Activated CD8-positive, alpha-beta T cell treated with anti-CD3 and anti-CD28 coated beads, Interleukin-2, amount 10 ng/mL, durations not matched to agents 7 days and 5 days (primary cell): ENCODE data around the gene SQSTM1. TPM values are rescaled to one million over a fixed set of nuclear protein-coding genes. Genes with fewer than 3 reads are reported as not detected.

ENCODE experiments used
- ATAC-seq: fragments of 150-1000 bp; cut with Tn5 transposase; one replicate; pipeline ENCODE4 v1.10.0; 2021; ENCODE audit warnings: moderate library complexity
- CTCF ChIA-PET: fragments of 350-600 bp; sonication (Branson Sonifier 250); formaldehyde crosslinking; loops from one replicate; lab custom pipeline; 2021; ENCODE audit warnings: antibody characterized with exemption; lab: Charles Lee
- POLR2A ChIA-PET: fragments of 350-600 bp; sonication (Branson Sonifier 250); formaldehyde crosslinking; loops from one replicate; lab custom pipeline; 2021; ENCODE audit warnings: antibody characterized with exemption; lab: Charles Lee
- DNase-seq: peaks from one replicate; pipeline ENCODE4 v3.0.0-alpha.2; 2020
- H3K27ac Mint-ChIP-seq: one replicate; pipeline ENCODE4 v1.8.0; 2021; ENCODE audit warnings: mild to moderate bottlenecking, mixed read lengths
- H3K27me3 Mint-ChIP-seq: one replicate; pipeline ENCODE4 v1.8.0; 2021; ENCODE audit warnings: low read depth, mixed read lengths
- H3K36me3 Mint-ChIP-seq: one replicate; pipeline ENCODE4 v1.8.0; 2021; ENCODE audit warnings: low read depth, mixed read lengths
- H3K4me1 Mint-ChIP-seq: one replicate; pipeline ENCODE4 v1.8.0; 2021; ENCODE audit warnings: low read depth, mixed read lengths
- H3K4me3 Mint-ChIP-seq: one replicate; pipeline ENCODE4 v1.8.0; 2021; ENCODE audit warnings: mild to moderate bottlenecking, mixed read lengths
- H3K9me3 Mint-ChIP-seq: one replicate; pipeline ENCODE4 v1.8.0; 2022; ENCODE audit warnings: mixed read lengths; ENCODE audit not compliant: insufficient read depth
- total RNA-seq, 2 experiments: library from RNA; stranded (reverse); gene quantifications; one replicate each; pipeline ENCODE4 v1.2.3, GENCODE V29; 2021

Gene SQSTM1
- total RNA-seq = 100 to 1,000 TPM in 1 of 2 experiments, 10 to 100 TPM in 1; 100.0 to 102 TPM

- no peaks in the 10 kb centered on the region for H3K27me3 Mint-ChIP-seq
- peak; percentile 52 for ATAC-seq
- H3K27ac Mint-ChIP-seq = peak within 1 kb of the TSS; percentile 97
- H3K36me3 Mint-ChIP-seq = peaks cover 40% of the 10 kb centered on the region
- peak within 1 kb of the TSS; percentile 91 for H3K4me3 Mint-ChIP-seq
- H3K9me3 Mint-ChIP-seq = no peaks in the 10 kb centered on the region
- H3K4me1 Mint-ChIP-seq = peaks cover 57% of the 10 kb centered on the region
- ChIA-PET CTCF (interaction anchor here (0.7 to 3.0 kb wide), 3 partner anchors 19 to 57 kb away, joined by 3 to 18 read pairs (median 13); partner anchors contain the start of gene LTC4S), POLR2A (interaction anchor here (0.6 to 3.6 kb wide), 13 partner anchors 9 to 198 kb away, joined by 3 to 29 read pairs (median 6); partner anchors contain the start of genes HNRNPH1 and MRNIP)
- DNase-seq = peak; percentile 80
These were observed at the start of gene SQSTM1 for GRCh38 chr5:179820483-179821297. SQSTM1 (plus strand) TSS chr5:179820905; CDS start chr5:179820937, 32 bp downstream.

GRCh38 chr5:179771311-179771895 is 49.3 kb upstream of the SQSTM1 start:
- Mint-ChIP-seq H3K36me3 (peaks cover 51% of the 10 kb centered on the region), H3K4me1 (peaks cover 3% of the 10 kb centered on the region), H3K27ac (no peak overlapping the region), H3K9me3 (no peaks in the 10 kb centered on the region), H3K27me3 (no peaks in the 10 kb centered on the region), H3K4me3 (no peak overlapping the region)
- POLR2A ChIA-PET = no interaction called here
- ATAC-seq (no peak), DNase-seq (no peak)
- CTCF ChIA-PET = interaction anchor here (1.9 kb wide), 1 partner anchor 9 kb away, joined by 12 read pairs; no protein-coding TSS in a partner anchor

- H3K4me1 Mint-ChIP-seq = peaks cover 3% of the 10 kb centered on the region
- H3K27me3 Mint-ChIP-seq = no peaks in the 10 kb centered on the region
- peaks cover 46% of the 10 kb centered on the region for H3K36me3 Mint-ChIP-seq
- no peak overlapping the region for H3K4me3 Mint-ChIP-seq
- CTCF ChIA-PET = interaction anchor here (1.9 kb wide), 1 partner anchor 10 kb away, joined by 12 read pairs; no protein-coding TSS in a partner anchor
- DNase-seq = no peak
- ATAC-seq = no peak
- no peaks in the 10 kb centered on the region for H3K9me3 Mint-ChIP-seq
- no peak overlapping the region for H3K27ac Mint-ChIP-seq
- POLR2A ChIA-PET = no interaction called here
These were observed 48.4 kb upstream of the SQSTM1 start for GRCh38 chr5:179772351-179772750.

- POLR2A ChIA-PET = no interaction called here
- no peaks in the 10 kb centered on the region for H3K4me1 Mint-ChIP-seq
- H3K4me3 Mint-ChIP-seq = no peak overlapping the region
These were observed 47.0 kb upstream of the SQSTM1 start for GRCh38 chr5:179773686-179774040.

GRCh38 chr5:179774442-179774841 is 46.3 kb upstream of the SQSTM1 start:
- Mint-ChIP-seq H3K4me1 (no peaks in the 10 kb centered on the region), H3K4me3 (no peak overlapping the region), H3K27me3 (no peaks in the 10 kb centered on the region), H3K36me3 (peaks cover 44% of the 10 kb centered on the region), H3K27ac (no peak overlapping the region), H3K9me3 (no peaks in the 10 kb centered on the region)
- DNase-seq (no peak), ATAC-seq (no peak)
- ChIA-PET CTCF (no interaction called here), POLR2A (no interaction called here)

More at GRCh38 chr5:179773686-179774040, 47.0 kb upstream of the SQSTM1 start:
- Mint-ChIP-seq H3K36me3 (peaks cover 51% of the 10 kb centered on the region), H3K27ac (no peak overlapping the region), H3K27me3 (no peaks in the 10 kb centered on the region), H3K9me3 (no peaks in the 10 kb centered on the region)
- DNase-seq (no peak), ATAC-seq (no peak)
- CTCF ChIA-PET = interaction anchor here (1.2 kb wide), 1 partner anchor 28 kb away, joined by 3 read pairs; no protein-coding TSS in a partner anchor

GRCh38 chr5:179776411-179776938 is 44.2 kb upstream of the SQSTM1 start:
- Mint-ChIP-seq H3K4me3 (no peak overlapping the region), H3K4me1 (no peaks in the 10 kb centered on the region), H3K27me3 (no peaks in the 10 kb centered on the region), H3K9me3 (no peaks in the 10 kb centered on the region), H3K36me3 (peaks cover 34% of the 10 kb centered on the region), H3K27ac (no peak overlapping the region)
- ChIA-PET POLR2A (no interaction called here), CTCF (interaction anchor here (1.1 to 3.7 kb wide), 2 partner anchors 9 to 14 kb away, joined by 3 to 25 read pairs; no protein-coding TSS in a partner anchor)
- ATAC-seq (no peak), DNase-seq (no peak)

GRCh38 chr5:179777456-179777855 is 43.2 kb upstream of the SQSTM1 start:
- Mint-ChIP-seq H3K4me3 (no peak overlapping the region), H3K36me3 (peaks cover 33% of the 10 kb centered on the region), H3K27me3 (no peaks in the 10 kb centered on the region), H3K27ac (no peak overlapping the region), H3K9me3 (no peaks in the 10 kb centered on the region), H3K4me1 (no peaks in the 10 kb centered on the region)
- ATAC-seq (no peak), DNase-seq (no peak)
- POLR2A ChIA-PET = interaction anchor here (0.9 kb wide), 1 partner anchor 39 kb away, joined by 3 read pairs; no protein-coding TSS in a partner anchor
- CTCF ChIA-PET = interaction anchor here (1.1 to 3.7 kb wide), 2 partner anchors 10 to 15 kb away, joined by 3 to 25 read pairs; no protein-coding TSS in a partner anchor

GRCh38 chr5:179777909-179778308 is 42.8 kb upstream of the SQSTM1 start:
- no peak for DNase-seq
- H3K27me3 Mint-ChIP-seq = no peaks in the 10 kb centered on the region
- H3K4me1 Mint-ChIP-seq = no peaks in the 10 kb centered on the region
- no peak overlapping the region for H3K27ac Mint-ChIP-seq
- no peak for ATAC-seq
- CTCF ChIA-PET = interaction anchor here (3.7 kb wide), 1 partner anchor 15 kb away, joined by 25 read pairs; no protein-coding TSS in a partner anchor
- no peak overlapping the region for H3K4me3 Mint-ChIP-seq
- peaks cover 30% of the 10 kb centered on the region for H3K36me3 Mint-ChIP-seq
- H3K9me3 Mint-ChIP-seq = no peaks in the 10 kb centered on the region
- POLR2A ChIA-PET = no interaction called here

- DNase-seq (no peak), ATAC-seq (no peak)
- POLR2A ChIA-PET = no interaction called here
- CTCF ChIA-PET = interaction anchor here (3.7 kb wide), 1 partner anchor 16 kb away, joined by 25 read pairs; no protein-coding TSS in a partner anchor
- H3K27ac Mint-ChIP-seq = no peak overlapping the region
- no peak overlapping the region for H3K4me3 Mint-ChIP-seq
- H3K27me3 Mint-ChIP-seq = no peaks in the 10 kb centered on the region
- no peaks in the 10 kb centered on the region for H3K9me3 Mint-ChIP-seq
- peaks cover 24% of the 10 kb centered on the region for H3K36me3 Mint-ChIP-seq
- no peaks in the 10 kb centered on the region for H3K4me1 Mint-ChIP-seq
These were observed 42.1 kb upstream of the SQSTM1 start for GRCh38 chr5:179778591-179778990.

GRCh38 chr5:179779826-179780225 is 40.9 kb upstream of the SQSTM1 start:
- Mint-ChIP-seq H3K36me3 (peaks cover 18% of the 10 kb centered on the region), H3K9me3 (no peaks in the 10 kb centered on the region), H3K4me3 (no peak overlapping the region), H3K27me3 (no peaks in the 10 kb centered on the region), H3K4me1 (no peaks in the 10 kb centered on the region), H3K27ac (no peak overlapping the region)
- ChIA-PET CTCF (interaction anchor here (1.1 kb wide), 1 partner anchor 17 kb away, joined by 4 read pairs; no protein-coding TSS in a partner anchor), POLR2A (interaction anchor here (0.6 kb wide), 1 partner anchor 421 kb away, joined by 3 read pairs; no protein-coding TSS in a partner anchor)
- ATAC-seq = no peak
- no peak for DNase-seq

- peaks cover 18% of the 10 kb centered on the region for H3K36me3 Mint-ChIP-seq
- ChIA-PET POLR2A (no interaction called here), CTCF (interaction anchor here (1.5 kb wide), 1 partner anchor 17 kb away, joined by 5 read pairs; no protein-coding TSS in a partner anchor)
- no peaks in the 10 kb centered on the region for H3K4me1 Mint-ChIP-seq
- H3K27me3 Mint-ChIP-seq = no peaks in the 10 kb centered on the region
- no peak for ATAC-seq
- H3K4me3 Mint-ChIP-seq = no peak overlapping the region
- H3K27ac Mint-ChIP-seq = no peak overlapping the region
- no peaks in the 10 kb centered on the region for H3K9me3 Mint-ChIP-seq
- DNase-seq = no peak
These were observed 40.3 kb upstream of the SQSTM1 start for GRCh38 chr5:179780362-179780761.
